Measurements from ENCODE around the gene UGGT2.

GRCh38 chr13:96052656-96053002 lies 572 bp downstream of the UGGT2 start:
- TF ChIP-seq CTCF (IDR thresholded peaks at IDR 0.05) (no peak), EZH2 (IDR thresholded peaks at IDR 0.05; ENCODE audit: borderline replicate concordance, insufficient read depth, low read depth, low read length, poor library complexity, severe bottlenecking) (no peak)
